Measurements from ENCODE around the gene PHEX.

- TF ChIP-seq CREB5 (CRISPR knock-in tag; IDR thresholded peaks at IDR 0.05; ENCODE audit: low read depth) (no peak), RARB (CRISPR knock-in tag; IDR thresholded peaks at IDR 0.05) (no peak), ISL1 (CRISPR knock-in tag; IDR thresholded peaks at IDR 0.05) (no peak), ESRRG (CRISPR knock-in tag; IDR thresholded peaks at IDR 0.05) (no peak), OSR1 (CRISPR knock-in tag; IDR thresholded peaks at IDR 0.05) (no peak), ARNTL (CRISPR knock-in tag; IDR thresholded peaks at IDR 0.05; ENCODE audit: borderline replicate concordance, low read depth) (no peak), BACH2 (CRISPR knock-in tag; IDR thresholded peaks at IDR 0.05; ENCODE audit: borderline replicate concordance) (no peak), PPARA (CRISPR knock-in tag; IDR thresholded peaks at IDR 0.05; ENCODE audit: borderline replicate concordance) (no peak), ZC3H10 (CRISPR knock-in tag; IDR thresholded peaks at IDR 0.05) (no peak)
Observed at GRCh38 chrX:22081475-22082092, 49.5 kb downstream of the PHEX start.
